Mammary epithelial cell (primary cell): ENCODE data around the gene BRIP1.

Experiments
- EZH2 ChIP-seq: IDR thresholded peaks from 2 replicates; pipeline ENCODE4 v1.6.1; 2012; ENCODE audit warnings: low read length, inconsistent platforms, borderline replicate concordance
- TF ChIP-seq, protein P1 (sequence below), 2 donors: IDR thresholded peaks in 1 of 2; conservative IDR thresholded peaks in 1 of 2; 2 replicates each; pipeline ENCODE4 v1.5.1; 2011 to 2012; ENCODE audit warnings: inconsistent platforms in 2 of 2, low read length in 2 of 2, mild to moderate bottlenecking in 2 of 2, control low read depth in 1 of 2, low read depth in 1 of 2; ENCODE audit not compliant: insufficient read depth in 1 of 2; ENCODE audit errors: extremely low read depth in 1 of 2

DNA sequence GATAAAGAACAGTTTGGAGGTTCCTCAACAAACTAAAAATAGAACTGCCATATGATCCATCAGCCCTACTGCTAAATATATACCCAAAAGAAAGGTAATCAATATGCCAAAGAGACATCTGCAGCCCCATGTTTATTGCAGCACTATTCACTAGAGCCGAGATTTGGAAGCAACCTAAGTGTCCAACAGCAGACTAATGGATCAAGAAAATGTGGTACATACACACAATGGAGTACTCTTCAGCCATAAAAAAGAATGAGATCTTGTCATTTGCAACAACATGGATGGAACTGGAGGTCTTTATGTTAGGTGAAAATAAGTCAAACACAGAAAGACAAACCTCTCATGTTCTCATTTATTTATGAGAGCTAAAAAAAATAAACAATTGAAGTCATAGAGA, 223.5 kb downstream of the BRIP1 start:
- TF ChIP-seq, protein P1, sequence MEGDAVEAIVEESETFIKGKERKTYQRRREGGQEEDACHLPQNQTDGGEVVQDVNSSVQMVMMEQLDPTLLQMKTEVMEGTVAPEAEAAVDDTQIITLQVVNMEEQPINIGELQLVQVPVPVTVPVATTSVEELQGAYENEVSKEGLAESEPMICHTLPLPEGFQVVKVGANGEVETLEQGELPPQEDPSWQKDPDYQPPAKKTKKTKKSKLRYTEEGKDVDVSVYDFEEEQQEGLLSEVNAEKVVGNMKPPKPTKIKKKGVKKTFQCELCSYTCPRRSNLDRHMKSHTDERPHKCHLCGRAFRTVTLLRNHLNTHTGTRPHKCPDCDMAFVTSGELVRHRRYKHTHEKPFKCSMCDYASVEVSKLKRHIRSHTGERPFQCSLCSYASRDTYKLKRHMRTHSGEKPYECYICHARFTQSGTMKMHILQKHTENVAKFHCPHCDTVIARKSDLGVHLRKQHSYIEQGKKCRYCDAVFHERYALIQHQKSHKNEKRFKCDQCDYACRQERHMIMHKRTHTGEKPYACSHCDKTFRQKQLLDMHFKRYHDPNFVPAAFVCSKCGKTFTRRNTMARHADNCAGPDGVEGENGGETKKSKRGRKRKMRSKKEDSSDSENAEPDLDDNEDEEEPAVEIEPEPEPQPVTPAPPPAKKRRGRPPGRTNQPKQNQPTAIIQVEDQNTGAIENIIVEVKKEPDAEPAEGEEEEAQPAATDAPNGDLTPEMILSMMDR (conservative IDR thresholded peaks at IDR 0.05 in 1 of 2, IDR thresholded peaks at IDR 0.05 in 1 of 2; ENCODE audit: extremely low read depth in 1 of 2, insufficient read depth in 1 of 2, low read depth in 1 of 2, low read length in 2 of 2), result no peak
- no peak for TF ChIP-seq EZH2
